GM23248 (cell line): ENCODE results near the gene AOPEP. TPM values are rescaled to one million over a fixed set of nuclear protein-coding genes. Genes with fewer than 3 reads are reported as not detected.

ENCODE experiments used
- DNase-seq: peaks from one replicate; pipeline ENCODE4 v3.0.0-alpha.2; 2015
- H2AFZ ChIP-seq: fragments of 200-600 bp; sonication (generic); 2 replicates; pipeline ENCODE4 v1.6.1; 2016; ENCODE audit warnings: antibody characterized with exemption
- H3F3A ChIP-seq: fragments of 200-600 bp; sonication (generic); 2 replicates; pipeline ENCODE4 v1.6.1; 2016; ENCODE audit warnings: mild to moderate bottlenecking, antibody characterized with exemption, mixed run types; ENCODE audit not compliant: insufficient read depth
- H3K27ac ChIP-seq: fragments of 200-600 bp; sonication (generic); 2 replicates; pipeline ENCODE4 v1.5.1; 2016; ENCODE audit warnings: mild to moderate bottlenecking
- H3K27me3 ChIP-seq: fragments of 200-600 bp; sonication (generic); replicated peaks from 2 replicates; pipeline ENCODE4 v1.6.1; 2016; ENCODE audit warnings: mild to moderate bottlenecking; ENCODE audit not compliant: insufficient read depth
- H3K36me3 ChIP-seq: fragments of 200-600 bp; sonication (generic); 2 replicates; pipeline ENCODE4 v1.6.1; 2016; ENCODE audit warnings: low read depth, mild to moderate bottlenecking
- H3K4me1 ChIP-seq: fragments of 200-600 bp; sonication (generic); 2 replicates; pipeline ENCODE4 v1.6.1; 2016; ENCODE audit warnings: mild to moderate bottlenecking; ENCODE audit not compliant: insufficient read depth
- H3K4me2 ChIP-seq: fragments of 200-600 bp; sonication (generic); one replicate; pipeline ENCODE4 v1.6.1; 2016; ENCODE audit warnings: mild to moderate bottlenecking; ENCODE audit not compliant: unreplicated experiment
- H3K4me3 ChIP-seq: fragments of 200-600 bp; sonication (generic); 2 replicates; pipeline ENCODE4 v1.5.1; 2016; ENCODE audit warnings: mild to moderate bottlenecking
- H3K79me2 ChIP-seq: fragments of 200-600 bp; sonication (generic); 2 replicates; pipeline ENCODE4 v1.6.1; 2016; ENCODE audit warnings: mild to moderate bottlenecking; ENCODE audit not compliant: insufficient read depth
- H3K9ac ChIP-seq: fragments of 200-600 bp; sonication (generic); 2 replicates; pipeline ENCODE4 v1.6.1; 2016; ENCODE audit warnings: mild to moderate bottlenecking
- H3K9me2 ChIP-seq: fragments of 200-600 bp; sonication (generic); 2 replicates; pipeline ENCODE4 v1.6.1; 2016; ENCODE audit warnings: mixed run types, mild to moderate bottlenecking, moderate library complexity; ENCODE audit not compliant: insufficient read depth
- H3K9me3 ChIP-seq: fragments of 200-600 bp; sonication (generic); one replicate; pipeline ENCODE4 v1.6.1; 2017; ENCODE audit warnings: low read depth
- H4K20me1 ChIP-seq: fragments of 200-600 bp; sonication (generic); 2 replicates; pipeline ENCODE4 v1.6.0; 2016; ENCODE audit not compliant: insufficient read depth
- EZH2 ChIP-seq: fragments of 200-600 bp; sonication (generic); IDR thresholded peaks from 2 replicates; pipeline ENCODE4 v1.6.1; 2018; ENCODE audit warnings: antibody characterized with exemption, mild to moderate bottlenecking; ENCODE audit not compliant: insufficient read depth, poor library complexity, severe bottlenecking
- EZH2phosphoT487 ChIP-seq: fragments of 200-600 bp; sonication (generic); IDR thresholded peaks from 2 replicates; pipeline ENCODE4 v1.6.1; 2018; ENCODE audit warnings: antibody characterized with exemption, moderate library complexity, mild to moderate bottlenecking, low read depth; ENCODE audit not compliant: insufficient read depth
- WGBS, 2 experiments: methylation state at CpG; one replicate each; pipeline ENCODE4 v1.1.6; 2015 to 2017; ENCODE audit warnings: low lambda C conversion rate in 2 of 2, low coverage in 1 of 2; ENCODE audit errors: missing lambda C conversion rate in 2 of 2; 5-methylcytosine and 5-hydroxymethylcytosine counted together
- in situ Hi-C: fragments of 300-500 bp; cut with MboI; formaldehyde crosslinking; loops from 2 replicates; pipeline ENCODE4 v1.15.0; 2020
- polyA plus RNA-seq: library from polyadenylated mRNA; unstranded; fragments of >200 nt; fragmentation: Nextera tagmentation; extraction: Ambion mirVana; gene quantifications from 2 replicates; pipeline ENCODE4 v1.2.1, GENCODE V29; 2016
- total RNA-seq: library from RNA; depleted of rRNA; stranded (reverse); fragments of >200 nt; shearing (Covaris generic); gene quantifications from 2 replicates; pipeline ENCODE4 v1.2.3, GENCODE V29; 2014

AOPEP gene
- total and polyA plus RNA-seq, 2 experiments from 2014 or later = 90.0 to 120 TPM

DNA sequence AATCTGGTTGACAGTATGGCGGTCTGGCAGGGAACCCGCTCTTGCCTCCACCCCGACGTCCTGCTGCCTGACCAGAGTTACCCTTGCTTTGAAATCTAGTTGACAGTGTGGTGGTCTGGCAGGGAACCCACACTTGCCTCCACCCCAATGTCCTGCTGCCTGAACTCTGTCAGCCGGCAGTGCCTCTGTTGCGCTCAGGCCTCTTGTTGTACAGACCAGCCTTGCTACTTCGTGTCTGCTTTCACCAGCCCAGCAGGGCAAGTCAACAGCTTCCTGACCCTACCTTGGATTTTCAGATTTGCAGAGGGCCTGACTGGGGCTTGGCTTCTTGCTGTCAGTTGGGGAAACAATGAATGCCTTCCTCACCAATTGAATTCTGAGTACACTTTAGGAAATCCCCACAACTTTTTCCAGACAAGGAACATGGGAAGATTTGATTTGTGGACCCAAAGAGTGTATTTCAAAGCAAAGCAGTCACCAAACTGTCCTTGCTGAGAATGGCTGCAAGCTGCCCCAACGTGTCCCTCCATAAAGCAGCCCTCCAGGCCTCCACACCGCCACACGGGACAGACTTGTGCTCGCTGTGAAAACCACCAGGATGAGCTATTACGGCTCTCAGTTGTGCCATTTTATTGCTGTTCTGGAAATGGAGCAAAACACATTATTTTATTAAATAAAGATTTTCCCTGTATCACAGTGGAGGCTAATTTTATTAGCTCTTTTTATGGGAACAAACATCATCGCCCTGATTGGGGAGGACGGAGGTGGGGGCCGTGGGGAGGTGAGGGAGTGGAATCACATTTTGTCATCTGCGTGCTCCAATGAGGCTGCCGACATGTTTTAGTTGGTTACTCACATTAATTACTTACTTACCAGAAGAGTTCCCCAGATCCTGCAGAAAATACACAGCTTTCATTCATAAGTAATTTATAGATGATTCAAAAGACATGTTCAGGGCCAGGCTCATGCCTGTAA lies 189.3 kb downstream of the AOPEP start:
- H3K9ac ChIP-seq = no peak overlapping the region
- H4K20me1 ChIP-seq = no peaks in the 10 kb centered on the region
- TF ChIP-seq EZH2phosphoT487 (no peak), EZH2 (no peak)
- no peak for DNase-seq
- 0 out of 2 replicates have a peak overlapping the region, but pooled peaks have one; percentile 68 for H3K27ac ChIP-seq
- no peak overlapping the region for H3K4me3 ChIP-seq
- H3F3A ChIP-seq = peaks cover 51% of the 10 kb centered on the region
- no peaks in the 10 kb centered on the region for H3K9me3 ChIP-seq
- in situ Hi-C loops = no loop called here
- H2AFZ ChIP-seq = no peak overlapping the region
- peaks cover 36% of the 10 kb centered on the region; the same call in 1 of the 2 replicates for H3K79me2 ChIP-seq
- H3K4me2 ChIP-seq = no peak overlapping the region
- WGBS, 2 experiments = 92 to 96% methylated on average over 17 of the region's 17 CpGs
- H3K9me2 ChIP-seq = no peaks in the 10 kb centered on the region
- no peaks in the 10 kb centered on the region for H3K36me3 ChIP-seq
- H3K27me3 ChIP-seq = no peaks in the 10 kb centered on the region
- H3K4me1 ChIP-seq = peaks cover 46% of the 10 kb centered on the region

DNA sequence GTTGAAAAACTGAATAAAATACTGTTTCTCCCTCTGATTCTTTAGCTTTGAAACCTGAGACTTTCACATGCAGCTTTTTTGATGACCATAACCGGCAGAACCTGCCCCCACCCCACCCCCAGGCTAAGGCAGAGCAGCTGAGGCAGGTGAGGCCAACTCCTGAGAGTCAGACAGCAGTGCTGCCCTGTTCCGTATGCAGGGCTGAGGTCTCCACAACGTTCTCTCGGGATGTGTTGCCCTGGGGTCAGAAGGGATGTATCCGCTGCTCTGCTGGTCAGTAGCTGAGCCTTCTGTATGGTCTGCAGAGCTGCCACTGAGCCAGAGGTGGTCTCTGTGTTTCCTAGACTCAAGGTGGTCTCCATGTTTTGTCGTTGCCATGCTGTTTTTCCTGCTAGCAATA lies 190.5 kb downstream of the AOPEP start:
- Histone ChIP-seq H3K4me1 (peaks cover 57% of the 10 kb centered on the region), H3F3A (peaks cover 63% of the 10 kb centered on the region), H3K4me2 (no peak overlapping the region), H3K9ac (no peak overlapping the region), H3K27ac (no peak overlapping the region), H3K9me2 (no peaks in the 10 kb centered on the region), H3K9me3 (no peaks in the 10 kb centered on the region), H3K36me3 (no peaks in the 10 kb centered on the region), H3K4me3 (no peak overlapping the region), H3K27me3 (no peaks in the 10 kb centered on the region), H3K79me2 (peaks cover 25% of the 10 kb centered on the region; the same call in 1 of the 2 replicates), H4K20me1 (no peaks in the 10 kb centered on the region), H2AFZ (no peak overlapping the region)
- 98 to 99% methylated on average over 6 of the region's 6 CpGs for WGBS, 2 experiments
- in situ Hi-C loops = no loop called here
- no peak for DNase-seq
- TF ChIP-seq EZH2phosphoT487 (no peak), EZH2 (no peak)

DNA sequence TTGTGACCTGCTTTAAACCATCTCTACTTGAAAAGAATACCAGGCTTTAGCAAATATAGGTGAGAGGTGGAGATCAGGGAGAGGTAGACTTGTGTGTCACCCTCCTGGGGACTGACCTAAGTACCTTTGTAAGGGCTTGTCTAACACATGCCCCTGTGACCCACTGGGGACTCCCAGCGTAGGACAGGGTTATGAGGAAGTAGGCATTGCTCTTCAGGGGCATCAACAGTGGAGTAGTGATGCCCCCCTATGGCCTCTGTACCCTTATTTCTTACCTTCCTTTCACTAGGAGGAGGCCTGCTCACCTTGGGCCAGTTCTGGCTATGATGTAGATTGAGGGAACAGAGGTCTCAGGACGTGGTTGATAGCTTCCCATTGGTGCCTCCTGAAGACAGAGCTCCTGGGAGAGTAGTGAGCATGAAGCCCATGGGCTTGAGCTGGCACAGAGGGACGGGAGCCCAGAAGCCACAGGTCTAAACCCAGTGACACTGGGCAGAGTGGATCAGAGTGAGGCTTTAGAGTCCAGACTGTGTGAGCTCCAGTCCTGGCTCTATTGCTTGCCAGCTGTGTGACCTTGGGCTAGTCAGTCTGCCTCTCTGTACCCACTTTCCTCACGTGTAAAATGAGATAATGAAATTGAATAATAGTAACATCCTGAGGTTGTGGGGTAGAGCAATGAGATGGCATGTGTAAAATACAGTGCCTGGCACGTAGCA lies 191.7 kb downstream of the AOPEP start:
- no peak for DNase-seq
- in situ Hi-C loops = no loop called here
- no peak overlapping the region for H2AFZ ChIP-seq
- no peak overlapping the region for H3K4me2 ChIP-seq
- no peaks in the 10 kb centered on the region for H3K9me2 ChIP-seq
- H3K36me3 ChIP-seq = no peaks in the 10 kb centered on the region
- no peak overlapping the region for H3K27ac ChIP-seq
- no peaks in the 10 kb centered on the region for H3K9me3 ChIP-seq
- H3K27me3 ChIP-seq = no peaks in the 10 kb centered on the region
- H3F3A ChIP-seq = peaks cover 65% of the 10 kb centered on the region
- peaks cover 59% of the 10 kb centered on the region for H3K4me1 ChIP-seq
- H4K20me1 ChIP-seq = no peaks in the 10 kb centered on the region
- H3K79me2 ChIP-seq = peaks cover 23% of the 10 kb centered on the region; the same call in 1 of the 2 replicates
- no peak overlapping the region for H3K9ac ChIP-seq
- no peak overlapping the region for H3K4me3 ChIP-seq
- TF ChIP-seq EZH2phosphoT487 (no peak), EZH2 (no peak)
- WGBS, 2 experiments = 91 to 93% methylated on average over 5 of the region's 5 CpGs

DNA sequence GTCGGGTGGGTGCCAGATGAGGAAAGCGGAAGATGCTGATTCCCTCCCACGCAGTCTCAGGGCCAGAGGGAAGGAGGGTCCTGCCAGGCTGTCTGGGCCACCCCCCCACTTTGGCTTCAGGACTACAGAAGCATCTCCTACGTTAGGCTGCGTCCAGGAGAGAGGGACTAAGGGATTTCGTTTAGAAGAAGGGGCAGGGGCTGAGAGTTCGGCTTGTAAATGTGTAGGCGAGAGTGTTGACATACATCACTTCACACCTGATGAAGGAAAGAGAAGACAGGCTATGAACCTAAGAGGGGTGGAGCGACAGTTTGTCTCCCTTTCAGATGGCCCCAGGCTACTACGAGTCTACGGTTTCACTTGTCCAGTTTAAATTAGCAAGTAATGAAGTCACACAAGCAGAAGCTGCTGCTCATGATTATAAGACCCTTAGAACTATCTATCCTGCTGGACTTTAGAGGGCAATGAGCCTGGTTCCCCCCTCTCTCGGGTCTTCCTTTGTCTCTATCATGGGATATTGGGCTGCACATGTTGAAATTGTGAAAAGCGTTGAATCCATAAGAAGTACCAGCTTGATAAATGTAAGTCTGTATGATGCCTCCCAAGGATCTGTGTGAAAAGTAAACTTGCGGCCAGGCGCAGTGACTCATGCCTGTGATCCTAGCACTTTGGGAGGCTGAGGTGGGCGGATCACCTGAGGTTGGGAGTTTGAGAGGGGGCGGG lies 193.0 kb downstream of the AOPEP start:
- no peaks in the 10 kb centered on the region for H3K9me3 ChIP-seq
- H3K27me3 ChIP-seq = no peaks in the 10 kb centered on the region
- H3K9ac ChIP-seq = peak overlapping the region; percentile 76
- H2AFZ ChIP-seq = no peak overlapping the region
- DNase-seq = peak; percentile 61
- in situ Hi-C loops = no loop called here
- H3K4me1 ChIP-seq = peaks cover 55% of the 10 kb centered on the region
- H3K27ac ChIP-seq = peak overlapping the region; percentile 93
- no peaks in the 10 kb centered on the region for H3K9me2 ChIP-seq
- H4K20me1 ChIP-seq = no peaks in the 10 kb centered on the region
- no peaks in the 10 kb centered on the region for H3K36me3 ChIP-seq
- peaks cover 36% of the 10 kb centered on the region; the same call in 1 of the 2 replicates for H3K79me2 ChIP-seq
- 0 out of 2 replicates have a peak overlapping the region, but pooled peaks have one; percentile 48 for H3K4me3 ChIP-seq
- H3K4me2 ChIP-seq = peak overlapping the region; percentile 76
- peaks cover 65% of the 10 kb centered on the region for H3F3A ChIP-seq
- WGBS, 2 experiments = 60 to 61% methylated on average over 17 of the region's 17 CpGs
- TF ChIP-seq EZH2 (no peak), EZH2phosphoT487 (no peak)
